A673 (cell line): ENCODE data around the gene ARF4.

Source experiments
- CTCF ChIP-seq: fragments of 300-800, 200-600 bp; sonication (generic); conservative IDR thresholded peaks from 2 replicates; pipeline ENCODE4 v1.5.1; 2017; ENCODE audit warnings: low read depth, mild to moderate bottlenecking, antibody characterized with exemption, low read length, moderate library complexity, mixed read lengths
- EZH2 ChIP-seq: fragments of 200-600 bp; sonication (generic); IDR thresholded peaks from 2 replicates; pipeline ENCODE4 v1.6.1; 2017; ENCODE audit warnings: borderline replicate concordance, low read depth, mild to moderate bottlenecking, mixed read lengths, antibody characterized with exemption, low read length; ENCODE audit not compliant: poor library complexity, severe bottlenecking

GRCh38 chr3:57582474-57583168, 14.5 kb downstream of the ARF4 start:
- no peak for TF ChIP-seq CTCF
- no peak for TF ChIP-seq EZH2
